ENCODE results near the gene FAM78B.

DNA sequence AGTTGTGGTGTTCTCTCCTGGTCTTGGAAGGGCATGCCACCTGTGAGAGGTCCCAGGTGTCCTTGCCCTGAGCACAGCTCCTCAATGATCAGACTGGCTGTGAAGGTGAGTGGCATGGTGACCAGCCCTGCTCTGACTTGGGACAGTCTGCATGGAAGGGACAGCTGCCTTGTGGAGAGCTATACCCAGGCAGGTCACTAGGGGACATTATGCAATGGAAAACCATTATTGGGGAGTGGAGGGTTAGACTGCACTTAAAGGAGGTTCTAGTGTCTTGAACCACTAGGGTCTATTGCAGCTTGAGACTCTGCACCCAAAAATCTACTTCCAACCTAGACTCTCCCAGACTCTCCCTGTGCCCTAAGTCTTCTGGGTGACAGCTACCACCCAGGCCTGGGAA is 24.8 kb downstream of the FAM78B start:
- TF ChIP-seq, protein P1, sequence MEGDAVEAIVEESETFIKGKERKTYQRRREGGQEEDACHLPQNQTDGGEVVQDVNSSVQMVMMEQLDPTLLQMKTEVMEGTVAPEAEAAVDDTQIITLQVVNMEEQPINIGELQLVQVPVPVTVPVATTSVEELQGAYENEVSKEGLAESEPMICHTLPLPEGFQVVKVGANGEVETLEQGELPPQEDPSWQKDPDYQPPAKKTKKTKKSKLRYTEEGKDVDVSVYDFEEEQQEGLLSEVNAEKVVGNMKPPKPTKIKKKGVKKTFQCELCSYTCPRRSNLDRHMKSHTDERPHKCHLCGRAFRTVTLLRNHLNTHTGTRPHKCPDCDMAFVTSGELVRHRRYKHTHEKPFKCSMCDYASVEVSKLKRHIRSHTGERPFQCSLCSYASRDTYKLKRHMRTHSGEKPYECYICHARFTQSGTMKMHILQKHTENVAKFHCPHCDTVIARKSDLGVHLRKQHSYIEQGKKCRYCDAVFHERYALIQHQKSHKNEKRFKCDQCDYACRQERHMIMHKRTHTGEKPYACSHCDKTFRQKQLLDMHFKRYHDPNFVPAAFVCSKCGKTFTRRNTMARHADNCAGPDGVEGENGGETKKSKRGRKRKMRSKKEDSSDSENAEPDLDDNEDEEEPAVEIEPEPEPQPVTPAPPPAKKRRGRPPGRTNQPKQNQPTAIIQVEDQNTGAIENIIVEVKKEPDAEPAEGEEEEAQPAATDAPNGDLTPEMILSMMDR (IDR thresholded peaks at IDR 0.05): no peak
- no peak for TF ChIP-seq POLR2A (IDR thresholded peaks at IDR 0.05)
